Measurements from ENCODE around the gene ERGIC2. TPM values are rescaled to one million over a fixed set of nuclear protein-coding genes. Genes with fewer than 3 reads are reported as not detected.

Gene ERGIC2
- total and polyA plus RNA-seq, 9 of the 15 experiments (the other 6 are each of a cell fraction or from before 2014, with no cell fraction given): 24.1 to 180 (median 75.7) TPM

- TF ChIP-seq, protein P1, sequence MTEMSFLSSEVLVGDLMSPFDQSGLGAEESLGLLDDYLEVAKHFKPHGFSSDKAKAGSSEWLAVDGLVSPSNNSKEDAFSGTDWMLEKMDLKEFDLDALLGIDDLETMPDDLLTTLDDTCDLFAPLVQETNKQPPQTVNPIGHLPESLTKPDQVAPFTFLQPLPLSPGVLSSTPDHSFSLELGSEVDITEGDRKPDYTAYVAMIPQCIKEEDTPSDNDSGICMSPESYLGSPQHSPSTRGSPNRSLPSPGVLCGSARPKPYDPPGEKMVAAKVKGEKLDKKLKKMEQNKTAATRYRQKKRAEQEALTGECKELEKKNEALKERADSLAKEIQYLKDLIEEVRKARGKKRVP (CRISPR knock-in tag; IDR thresholded peaks at IDR 0.05): peak; percentile 54; the same call in 1 of the 2 replicates
- TF ChIP-seq FOXJ2 (tag; IDR thresholded peaks at IDR 0.05): 0 out of 2 replicates have a peak, but pooled peaks have one; percentile 74
These were observed 76.6 kb downstream of the ERGIC2 start (continued) for GRCh38 chr12:29304388-29304787.

DNA sequence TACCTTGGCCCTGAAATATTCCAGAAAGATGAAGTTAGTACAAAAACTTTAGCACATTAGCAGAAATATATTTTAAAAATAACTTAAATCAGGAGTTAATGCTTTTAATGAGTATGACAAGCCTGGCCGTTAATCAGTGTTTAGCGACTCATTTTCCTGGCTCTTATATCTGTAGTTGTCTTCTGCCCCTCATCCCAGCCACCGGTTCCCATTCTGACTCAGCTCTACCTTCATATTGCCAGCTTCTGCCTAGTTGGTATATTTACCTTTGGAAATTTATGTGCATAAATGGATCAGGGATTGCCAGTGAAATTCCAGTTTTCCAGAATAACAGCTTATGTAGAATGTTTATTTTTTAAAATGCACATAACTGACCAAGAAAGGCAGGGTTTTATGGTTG, 79.9 kb downstream of the ERGIC2 start:
- TF ChIP-seq NR1H2 (CRISPR knock-in tag; IDR thresholded peaks at IDR 0.05) (no peak), MNT (conservative IDR thresholded peaks at IDR 0.05) (no peak), ERF (CRISPR knock-in tag; IDR thresholded peaks at IDR 0.05) (no peak), ZNF75A (CRISPR knock-in tag; IDR thresholded peaks at IDR 0.05) (no peak), PYGO2 (tag; IDR thresholded peaks at IDR 0.05) (no peak), ETV1 (tag; conservative IDR thresholded peaks at IDR 0.05; ENCODE audit: low read depth) (no peak), PHF8 (IDR thresholded peaks at IDR 0.05; ENCODE audit: borderline replicate concordance, low read length) (no peak), POLR2H (tag; IDR thresholded peaks at IDR 0.05; ENCODE audit: low read depth) (no peak), SMARCE1 (IDR thresholded peaks at IDR 0.05) (no peak), HDAC8 (tag; IDR thresholded peaks at IDR 0.05) (no peak), XRCC3 (IDR thresholded peaks at IDR 0.05) (no peak), HDGF (IDR thresholded peaks at IDR 0.05) (no peak)
- ATAC-seq (no peak), DNase-seq (ENCODE audit: extremely low read depth in 1 of 4, low spot score in 3 of 4) (no peak), FAIRE-seq (no peak)
- POLR2A ChIA-PET: no interaction called here
- WGBS (ENCODE audit: insufficient coverage, low coverage, missing lambda C conversion rate): 20% methylated on average over 3 of the region's 3 CpGs
- Histone ChIP-seq H3K9ac (ENCODE audit: insufficient read depth in 1 of 2, low read depth in 2 of 2, low read length in 2 of 2) (no peak overlapping the region), H3K4me3 (no peak overlapping the region), H3K9me1 (ENCODE audit: control insufficient read depth, insufficient read depth, low read length) (no peaks in the 10 kb centered on the region), H2AFZ (ENCODE audit: low read depth, low read length) (no peak overlapping the region), H3K4me1 (replicated peaks in 1 of 2; ENCODE audit: control insufficient read depth in 2 of 2, insufficient read depth in 2 of 2, low read length in 2 of 2) (no peaks in the 10 kb centered on the region), H3K79me2 (ENCODE audit: control insufficient read depth, insufficient read depth, low read length) (no peaks in the 10 kb centered on the region), H3K27ac (ENCODE audit: extremely low read depth, low read depth, low read length) (no peak overlapping the region), H3K36me3 (ENCODE audit: control insufficient read depth, insufficient read depth, low read length) (no peaks in the 10 kb centered on the region), H3K4me2 (ENCODE audit: insufficient read depth, low read length) (no peak overlapping the region), H3K9me3 (replicated peaks; ENCODE audit: control insufficient read depth, insufficient read depth, low read depth, low read length) (no peaks in the 10 kb centered on the region), H3K27me3 (ENCODE audit: control insufficient read depth in 2 of 2, insufficient read depth in 2 of 2, low read length in 2 of 2) (peaks cover 0 to 3% of the 10 kb centered on the region in 2 experiments; a peak in 1 of 5 replicates), H4K20me1 (replicated peaks; ENCODE audit: control insufficient read depth, insufficient read depth, low read length) (no peaks in the 10 kb centered on the region)
- in situ Hi-C loops (cut with MboI) (no loop called here), intact Hi-C loops (cut with micrococcal nuclease) (no loop called here)
- BruUV-seq (replicated peaks): no TSS peak
- CTCF ChIA-PET (ENCODE audit: low intra/inter-chr PET ratio): no interaction called here
